Neural cell (in vitro differentiated cells): ENCODE data around the gene CEMP1. TPM values are rescaled to one million over a fixed set of nuclear protein-coding genes. Genes with fewer than 3 reads are reported as not detected.

Experiments used
- H2AFZ ChIP-seq: fragments of 200-600, 300-800 bp; sonication (generic), shearing (Covaris generic); 2 replicates; pipeline ENCODE4 v1.6.0; 2014; ENCODE audit warnings: low read depth, mild to moderate bottlenecking, antibody characterized with exemption, low read length, moderate library complexity
- H3F3A ChIP-seq: fragments of 200-600 bp; shearing (Covaris generic); 2 replicates; pipeline ENCODE4 v1.6.1; 2016; ENCODE audit warnings: mild to moderate bottlenecking, moderate library complexity, mixed read lengths, antibody characterized with exemption, low read length; ENCODE audit not compliant: insufficient read depth, poor library complexity, severe bottlenecking
- H3K27ac ChIP-seq: fragments of 200-600, 300-800 bp; sonication (generic), shearing (Covaris generic); 2 replicates; pipeline ENCODE4 v1.5.1; 2014; ENCODE audit warnings: mild to moderate bottlenecking, low read length, moderate library complexity
- H3K27me3 ChIP-seq: fragments of 300-800, 200-600 bp; sonication (generic), shearing (Covaris generic); 2 replicates; pipeline ENCODE4 v1.6.0; 2014; ENCODE audit warnings: mild to moderate bottlenecking, low read depth, low read length, moderate library complexity; ENCODE audit not compliant: insufficient read depth
- H3K36me3 ChIP-seq: fragments of 300-800, 200-600 bp; sonication (generic), shearing (Covaris generic); 2 replicates; pipeline ENCODE4 v1.5.1; 2014; ENCODE audit warnings: mild to moderate bottlenecking, antibody characterized with exemption, low read length, moderate library complexity; ENCODE audit not compliant: insufficient read depth
- H3K4me2 ChIP-seq: fragments of 300-800, 200-600 bp; sonication (generic), shearing (Covaris generic); 2 replicates; pipeline ENCODE4 v1.6.0; 2014; ENCODE audit warnings: mild to moderate bottlenecking, low read length
- H3K4me3 ChIP-seq: fragments of 300-800, 200-600 bp; sonication (generic), shearing (Covaris generic); 2 replicates; pipeline ENCODE4 v1.5.1; 2014; ENCODE audit warnings: mild to moderate bottlenecking, low read length, moderate library complexity
- H3K79me2 ChIP-seq: fragments of 200-600 bp; shearing (Covaris generic); replicated peaks from 2 replicates; pipeline ENCODE4 v1.6.0; 2014; ENCODE audit warnings: mild to moderate bottlenecking, low read length, moderate library complexity; ENCODE audit not compliant: insufficient read depth
- H3K9ac ChIP-seq: fragments of 300-800, 200-600 bp; sonication (generic), shearing (Covaris generic); 2 replicates; pipeline ENCODE4 v1.6.1; 2016; ENCODE audit warnings: mild to moderate bottlenecking, low read length, mixed read lengths
- H3K9me2 ChIP-seq: fragments of 200-600 bp; shearing (Covaris generic); 2 replicates; pipeline ENCODE4 v1.6.1; 2016; ENCODE audit warnings: mild to moderate bottlenecking, low read length, mixed read lengths; ENCODE audit not compliant: insufficient read depth
- H3K9me3 ChIP-seq: fragments of 200-600, 300-800 bp; sonication (generic), shearing (Covaris generic); 2 replicates; pipeline ENCODE4 v1.6.1; 2016; ENCODE audit warnings: mild to moderate bottlenecking, mixed run types, low read length, moderate library complexity, mixed read lengths
- H4K20me1 ChIP-seq: fragments of 200-600 bp; shearing (Covaris generic); 2 replicates; pipeline ENCODE4 v1.6.1; 2016; ENCODE audit warnings: mild to moderate bottlenecking, mixed run types; ENCODE audit not compliant: insufficient read depth
- EP300 ChIP-seq: fragments of 450-650 bp; conservative IDR thresholded peaks from 2 replicates; pipeline ENCODE4 v1.6.1; 2014; ENCODE audit warnings: antibody characterized with exemption, mild to moderate bottlenecking, moderate library complexity; ENCODE audit not compliant: poor library complexity, severe bottlenecking
- EZH2 ChIP-seq: fragments of 200-600, 300-800 bp; shearing (Covaris generic), sonication (generic); IDR thresholded peaks from 2 replicates; pipeline ENCODE4 v1.6.1; 2014; ENCODE audit warnings: antibody characterized with exemption, low read length, borderline replicate concordance, mild to moderate bottlenecking; ENCODE audit not compliant: insufficient read depth, poor library complexity, severe bottlenecking
- MXI1 ChIP-seq: fragments of 450-650 bp; conservative IDR thresholded peaks from 2 replicates; pipeline ENCODE4 v1.6.1; 2014; ENCODE audit warnings: antibody characterized with exemption, mild to moderate bottlenecking; ENCODE audit not compliant: poor library complexity, severe bottlenecking
- POLR2AphosphoS5 ChIP-seq: IDR thresholded peaks from 2 replicates; pipeline ENCODE4 v1.6.1; 2012
- RAD21 ChIP-seq: fragments of 450-650 bp; conservative IDR thresholded peaks from 2 replicates; pipeline ENCODE4 v1.6.1; 2014; ENCODE audit warnings: antibody characterized with exemption, mild to moderate bottlenecking, moderate library complexity
- REST ChIP-seq: IDR thresholded peaks from 2 replicates; pipeline ENCODE4 v1.6.1; 2012; ENCODE audit warnings: borderline replicate concordance
- SMC3 ChIP-seq: fragments of 450-650 bp; conservative IDR thresholded peaks from 2 replicates; pipeline ENCODE4 v1.6.1; 2014; ENCODE audit warnings: antibody characterized with exemption, mild to moderate bottlenecking, moderate library complexity; ENCODE audit not compliant: poor library complexity
- TAF1 ChIP-seq: IDR thresholded peaks from 2 replicates; pipeline ENCODE4 v1.6.1; 2012; ENCODE audit warnings: low read depth
- polyA plus RNA-seq: library from polyadenylated mRNA; depleted of rRNA; stranded (reverse); fragments of >200 nt; gene quantifications from 2 replicates; pipeline ENCODE4 v1.2.3, GENCODE V29; 2014
- TF ChIP-seq, protein P1 (sequence below): fragments of 450-650 bp; IDR thresholded peaks from 2 replicates; pipeline ENCODE4 v1.5.1; 2014; ENCODE audit warnings: antibody characterized with exemption, mild to moderate bottlenecking, moderate library complexity; ENCODE audit not compliant: poor library complexity, severe bottlenecking

The CEMP1 gene
- polyA plus RNA-seq, 1 donor from 2014 or later = 0.46 TPM

GRCh38 chr16:2511128-2511800 is 19.9 kb downstream of the CEMP1 start:
- no peaks in the 10 kb centered on the region for H3F3A ChIP-seq
- peaks cover 20% of the 10 kb centered on the region for H3K79me2 ChIP-seq
- no peak overlapping the region for H2AFZ ChIP-seq
- H3K36me3 ChIP-seq = no peaks in the 10 kb centered on the region
- H3K9ac ChIP-seq = no peak overlapping the region
- peaks cover 11% of the 10 kb centered on the region for H4K20me1 ChIP-seq
- no peak overlapping the region for H3K4me3 ChIP-seq
- H3K27ac ChIP-seq = no peak overlapping the region
- TF ChIP-seq EP300 = no peak
- TF ChIP-seq POLR2AphosphoS5 = no peak
- TF ChIP-seq SMC3 = no peak
- TF ChIP-seq REST = no peak
- TF ChIP-seq EZH2 = no peak
- TF ChIP-seq TAF1 = no peak
- TF ChIP-seq RAD21 = no peak
- TF ChIP-seq, protein P1, sequence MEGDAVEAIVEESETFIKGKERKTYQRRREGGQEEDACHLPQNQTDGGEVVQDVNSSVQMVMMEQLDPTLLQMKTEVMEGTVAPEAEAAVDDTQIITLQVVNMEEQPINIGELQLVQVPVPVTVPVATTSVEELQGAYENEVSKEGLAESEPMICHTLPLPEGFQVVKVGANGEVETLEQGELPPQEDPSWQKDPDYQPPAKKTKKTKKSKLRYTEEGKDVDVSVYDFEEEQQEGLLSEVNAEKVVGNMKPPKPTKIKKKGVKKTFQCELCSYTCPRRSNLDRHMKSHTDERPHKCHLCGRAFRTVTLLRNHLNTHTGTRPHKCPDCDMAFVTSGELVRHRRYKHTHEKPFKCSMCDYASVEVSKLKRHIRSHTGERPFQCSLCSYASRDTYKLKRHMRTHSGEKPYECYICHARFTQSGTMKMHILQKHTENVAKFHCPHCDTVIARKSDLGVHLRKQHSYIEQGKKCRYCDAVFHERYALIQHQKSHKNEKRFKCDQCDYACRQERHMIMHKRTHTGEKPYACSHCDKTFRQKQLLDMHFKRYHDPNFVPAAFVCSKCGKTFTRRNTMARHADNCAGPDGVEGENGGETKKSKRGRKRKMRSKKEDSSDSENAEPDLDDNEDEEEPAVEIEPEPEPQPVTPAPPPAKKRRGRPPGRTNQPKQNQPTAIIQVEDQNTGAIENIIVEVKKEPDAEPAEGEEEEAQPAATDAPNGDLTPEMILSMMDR = no peak
- no peak for TF ChIP-seq MXI1
- no peaks in the 10 kb centered on the region for H3K9me2 ChIP-seq
- H3K9me3 ChIP-seq = no peaks in the 10 kb centered on the region
- no peak overlapping the region for H3K4me2 ChIP-seq
- no peaks in the 10 kb centered on the region for H3K27me3 ChIP-seq

GRCh38 chr16:2508722-2509400 is 22.3 kb downstream of the CEMP1 start:
- TF ChIP-seq POLR2AphosphoS5 = no peak
- TF ChIP-seq, protein P1 = no peak
- no peak for TF ChIP-seq EZH2
- no peak for TF ChIP-seq MXI1
- no peak for TF ChIP-seq REST
- TF ChIP-seq SMC3 = no peak
- no peak for TF ChIP-seq TAF1
- TF ChIP-seq RAD21 = no peak
- TF ChIP-seq EP300 = no peak
- H3K27me3 ChIP-seq = no peaks in the 10 kb centered on the region
- H3F3A ChIP-seq = no peaks in the 10 kb centered on the region
- H3K79me2 ChIP-seq = no peaks in the 10 kb centered on the region
- H4K20me1 ChIP-seq = no peaks in the 10 kb centered on the region
- H3K36me3 ChIP-seq = no peaks in the 10 kb centered on the region
- no peak overlapping the region for H2AFZ ChIP-seq
- H3K27ac ChIP-seq = no peak overlapping the region
- no peaks in the 10 kb centered on the region for H3K9me2 ChIP-seq
- no peak overlapping the region for H3K9ac ChIP-seq
- H3K4me3 ChIP-seq = no peak overlapping the region
- H3K9me3 ChIP-seq = no peaks in the 10 kb centered on the region
- H3K4me2 ChIP-seq = no peak overlapping the region
